ENCODE results near the gene METTL25B. TPM values are rescaled to one million over a fixed set of nuclear protein-coding genes. Genes with fewer than 3 reads are reported as not detected.
A peak's percentile ranks its signal among the peaks of the same experiment; 100 is the strongest.

Gene METTL25B
- total RNA-seq, 1 experiment from 2014 or later = 52.7 TPM

GRCh38 chr1:156738916-156739315 is 10.6 kb downstream of the METTL25B start:
- Mint-ChIP-seq H3K4me1 (ENCODE audit: low read depth, unreplicated experiment) (peaks cover 32% of the 10 kb centered on the region), H3K9me3 (ENCODE audit: low read depth, unreplicated experiment) (no peaks in the 10 kb centered on the region), H3K27ac (ENCODE audit: unreplicated experiment) (peak overlapping the region; percentile 43), H3K4me3 (ENCODE audit: low read depth, unreplicated experiment) (peak overlapping the region; percentile 14), H3K27me3 (ENCODE audit: unreplicated experiment) (no peaks in the 10 kb centered on the region), H3K36me3 (ENCODE audit: insufficient read depth, unreplicated experiment) (peaks cover 78% of the 10 kb centered on the region)
- intact Hi-C loops (cut with micrococcal nuclease; ENCODE audit: unreplicated experiment) = no loop called here
- BruUV-seq (replicated peaks) = no TSS peak
- CTCF ChIA-PET = interaction anchor here (0.9 kb wide), 1 partner anchor 34 kb away, joined by 3 read pairs; no protein-coding TSS in a partner anchor
- no peak for DNase-seq
- no peak for TF ChIP-seq CTCF (IDR thresholded peaks at IDR 0.05; ENCODE audit: unreplicated experiment)

GRCh38 chr1:156740237-156740740 is 12.0 kb downstream of the METTL25B start:
- Mint-ChIP-seq H3K27me3 (ENCODE audit: unreplicated experiment) (no peaks in the 10 kb centered on the region), H3K36me3 (ENCODE audit: insufficient read depth, unreplicated experiment) (peaks cover 85% of the 10 kb centered on the region), H3K9me3 (ENCODE audit: low read depth, unreplicated experiment) (no peaks in the 10 kb centered on the region), H3K4me3 (ENCODE audit: low read depth, unreplicated experiment) (peak overlapping the region; percentile 96), H3K4me1 (ENCODE audit: low read depth, unreplicated experiment) (peaks cover 40% of the 10 kb centered on the region), H3K27ac (ENCODE audit: unreplicated experiment) (peak overlapping the region; percentile 74)
- intact Hi-C loops (cut with micrococcal nuclease; ENCODE audit: unreplicated experiment) = no loop called here
- TSS peak; percentile 5 for BruUV-seq (replicated peaks)
- CTCF ChIA-PET = interaction anchor here (0.8 to 1.9 kb wide), 5 partner anchors 10 to 51 kb away, joined by 3 to 9 read pairs (median 5); partner anchors contain the start of genes HDGF, ISG20L2 and METTL25B
- no peak for DNase-seq
- TF ChIP-seq CTCF (IDR thresholded peaks at IDR 0.05; ENCODE audit: unreplicated experiment) = no peak

GRCh38 chr1:156740741-156741480 is 12.6 kb downstream of the METTL25B start, which contains the start of gene MRPL24:
Gene MRPL24 (minus strand): TSS chr1:156741088. CDS start chr1:156738704, 2,384 bp downstream.
- no peak for TF ChIP-seq CTCF (IDR thresholded peaks at IDR 0.05; ENCODE audit: unreplicated experiment)
- H3K4me3 Mint-ChIP-seq (ENCODE audit: low read depth, unreplicated experiment) = peak within 1 kb of the TSS; percentile 96
- DNase-seq = peak; percentile 97
- CTCF ChIA-PET = interaction anchor here (0.6 to 1.9 kb wide), 11 partner anchors 9 to 187 kb away, joined by 3 to 13 read pairs (median 4); partner anchors contain the start of genes HDGF, ISG20L2, METTL25B and PRCC
- H3K9me3 Mint-ChIP-seq (ENCODE audit: low read depth, unreplicated experiment) = no peaks in the 10 kb centered on the region
- intact Hi-C loops (cut with micrococcal nuclease; ENCODE audit: unreplicated experiment) = loop anchor here (1.0 kb wide), 1 partner anchor 26 kb away; the partner anchor contains the start of gene PRCC
- H3K36me3 Mint-ChIP-seq (ENCODE audit: insufficient read depth, unreplicated experiment) = peaks cover 85% of the 10 kb centered on the region
- H3K27me3 Mint-ChIP-seq (ENCODE audit: unreplicated experiment) = no peaks in the 10 kb centered on the region
- BruUV-seq (replicated peaks) = no TSS peak
- H3K4me1 Mint-ChIP-seq (ENCODE audit: low read depth, unreplicated experiment) = peaks cover 47% of the 10 kb centered on the region
- H3K27ac Mint-ChIP-seq (ENCODE audit: unreplicated experiment) = peak within 1 kb of the TSS; percentile 74

GRCh38 chr1:156741481-156741983 is 13.3 kb downstream of the METTL25B start:
- CTCF ChIA-PET = interaction anchor here (0.6 to 1.9 kb wide), 10 partner anchors 8 to 186 kb away, joined by 3 to 13 read pairs (median 4); partner anchors contain the start of genes HDGF, ISG20L2, METTL25B and PRCC
- Mint-ChIP-seq H3K4me3 (ENCODE audit: low read depth, unreplicated experiment) (peak overlapping the region; percentile 96), H3K27ac (ENCODE audit: unreplicated experiment) (peak overlapping the region; percentile 74), H3K4me1 (ENCODE audit: low read depth, unreplicated experiment) (peaks cover 53% of the 10 kb centered on the region), H3K9me3 (ENCODE audit: low read depth, unreplicated experiment) (no peaks in the 10 kb centered on the region), H3K27me3 (ENCODE audit: unreplicated experiment) (no peaks in the 10 kb centered on the region), H3K36me3 (ENCODE audit: insufficient read depth, unreplicated experiment) (peaks cover 85% of the 10 kb centered on the region)
- TF ChIP-seq CTCF (IDR thresholded peaks at IDR 0.05; ENCODE audit: unreplicated experiment) = no peak
- intact Hi-C loops (cut with micrococcal nuclease; ENCODE audit: unreplicated experiment) = loop anchor here (1.0 kb wide), 1 partner anchor 26 kb away; the partner anchor contains the start of gene PRCC
- no peak for DNase-seq
- TSS peak; percentile 50 for BruUV-seq (replicated peaks)

Data from Calu3 (cell line).